H9 (cell line): ENCODE data around the gene ZBTB20. TPM values are rescaled to one million over a fixed set of nuclear protein-coding genes. Genes with fewer than 3 reads are reported as not detected.

Experiments
- DNase-seq: peaks from one replicate; pipeline ENCODE4 v3.0.0-alpha.2; 2017
- H2AFZ ChIP-seq: one replicate; pipeline ENCODE4 v1.6.1; 2013; ENCODE audit warnings: mild to moderate bottlenecking, low read length, control low read depth, moderate library complexity
- H2AK5ac ChIP-seq: 2 replicates; pipeline ENCODE4 v1.6.1; 2013; ENCODE audit warnings: low read length, control low read depth, mixed read lengths; ENCODE audit not compliant: insufficient read length
- H2BK120ac ChIP-seq: one replicate; pipeline ENCODE4 v1.6.1; 2013; ENCODE audit warnings: low read depth, mild to moderate bottlenecking, low read length, control low read depth, inconsistent platforms; ENCODE audit not compliant: poor library complexity, severe bottlenecking
- H2BK12ac ChIP-seq: 2 replicates; pipeline ENCODE4 v1.6.1; 2013; ENCODE audit warnings: low read length, control low read depth, mixed read lengths, low read depth; ENCODE audit not compliant: insufficient read length
- H2BK15ac ChIP-seq: 2 replicates; pipeline ENCODE4 v1.6.1; 2013; ENCODE audit warnings: low read depth, low read length, control low read depth
- H2BK20ac ChIP-seq: one replicate; pipeline ENCODE4 v1.6.1; 2013; ENCODE audit warnings: low read depth, mild to moderate bottlenecking, low read length, control low read depth, inconsistent platforms; ENCODE audit not compliant: poor library complexity, severe bottlenecking
- H2BK5ac ChIP-seq: 2 replicates; pipeline ENCODE4 v1.6.1; 2013; ENCODE audit warnings: low read length, control low read depth, mixed read lengths; ENCODE audit not compliant: insufficient read length
- H3K14ac ChIP-seq: 2 replicates; pipeline ENCODE4 v1.6.1; 2013; ENCODE audit warnings: low read length, control low read depth; ENCODE audit not compliant: insufficient read depth
- H3K18ac ChIP-seq: 2 replicates; pipeline ENCODE4 v1.6.1; 2013; ENCODE audit warnings: low read depth, mild to moderate bottlenecking, mixed read lengths, low read length, control low read depth; ENCODE audit not compliant: insufficient read length
- H3K23ac ChIP-seq: 2 replicates; pipeline ENCODE4 v1.6.1; 2013; ENCODE audit warnings: low read length, control low read depth, mixed read lengths, low read depth; ENCODE audit not compliant: insufficient read length
- H3K23me2 ChIP-seq: 2 replicates; pipeline ENCODE4 v1.6.1; 2013; ENCODE audit warnings: low read depth, mild to moderate bottlenecking, mixed read lengths, low read length, control low read depth; ENCODE audit not compliant: insufficient read length, poor library complexity, severe bottlenecking
- H3K27ac ChIP-seq: 2 replicates; pipeline ENCODE4 v1.5.1; 2013; ENCODE audit warnings: low read length, control low read depth, mixed read lengths, low read depth; ENCODE audit not compliant: insufficient read length
- H3K27me3 ChIP-seq: 2 replicates; pipeline ENCODE4 v1.6.1; 2013; ENCODE audit warnings: low read length, control low read depth, inconsistent platforms; ENCODE audit not compliant: insufficient read depth
- H3K4ac ChIP-seq: 2 replicates; pipeline ENCODE4 v1.6.1; 2013; ENCODE audit warnings: low read depth, mild to moderate bottlenecking, control low read depth, inconsistent platforms, low read length, moderate library complexity
- H3K4me1 ChIP-seq: 2 replicates; pipeline ENCODE4 v1.6.1; 2013; ENCODE audit warnings: low read length, control low read depth, inconsistent platforms; ENCODE audit not compliant: insufficient read depth
- H3K4me2 ChIP-seq: 2 replicates; pipeline ENCODE4 v1.6.1; 2013; ENCODE audit warnings: low read length, control low read depth, mixed read lengths; ENCODE audit not compliant: insufficient read length, insufficient read depth
- H3K56ac ChIP-seq: 2 replicates; pipeline ENCODE4 v1.6.1; 2013; ENCODE audit warnings: low read depth, mild to moderate bottlenecking, mixed read lengths, low read length, control low read depth; ENCODE audit not compliant: insufficient read length
- H3K79me1 ChIP-seq: 2 replicates; pipeline ENCODE4 v1.6.1; 2013; ENCODE audit warnings: low read depth, mild to moderate bottlenecking, moderate library complexity, low read length, control low read depth, inconsistent platforms; ENCODE audit not compliant: insufficient read depth, poor library complexity, severe bottlenecking
- H3K79me2 ChIP-seq: 2 replicates; pipeline ENCODE4 v1.6.1; 2013; ENCODE audit warnings: low read length, control low read depth, inconsistent platforms; ENCODE audit not compliant: insufficient read depth
- H3K9ac ChIP-seq: 2 replicates; pipeline ENCODE4 v1.6.1; 2013; ENCODE audit warnings: low read length, control low read depth, mixed read lengths; ENCODE audit not compliant: insufficient read length; ENCODE audit errors: extremely low read depth
- H3K9me3 ChIP-seq: one replicate; pipeline ENCODE4 v1.6.1; 2013; ENCODE audit warnings: low read depth, low read length, inconsistent platforms; ENCODE audit not compliant: control insufficient read depth
- H3T11ph ChIP-seq: one replicate; pipeline ENCODE4 v1.6.1; 2013; ENCODE audit warnings: mild to moderate bottlenecking, low read length, control low read depth, inconsistent platforms
- H4K20me1 ChIP-seq: one replicate; pipeline ENCODE4 v1.6.1; 2013; ENCODE audit not compliant: control insufficient read depth, insufficient read length, insufficient read depth
- H4K5ac ChIP-seq: 2 replicates; pipeline ENCODE4 v1.6.1; 2013; ENCODE audit warnings: low read depth, mild to moderate bottlenecking, mixed read lengths, low read length, control low read depth; ENCODE audit not compliant: insufficient read length
- H4K8ac ChIP-seq: replicated peaks from 2 replicates; pipeline ENCODE4 v1.6.1; 2013; ENCODE audit warnings: low read length, control low read depth, mixed read lengths, low read depth; ENCODE audit not compliant: insufficient read length
- H4K91ac ChIP-seq: 2 replicates; pipeline ENCODE4 v1.6.1; 2013; ENCODE audit warnings: low read depth, mild to moderate bottlenecking, moderate library complexity, mixed read lengths, low read length, control low read depth; ENCODE audit not compliant: insufficient read length
- H3K27ac Mint-ChIP-seq, 3 experiments: 2 replicates in 2 of 3; 3 replicates in 1 of 3; pipeline ENCODE4 v1.8.0; 2020 to 2021; ENCODE audit warnings: mixed read lengths in 3 of 3, mild to moderate bottlenecking in 1 of 3, moderate library complexity in 1 of 3
- H3K27me3 Mint-ChIP-seq: 2 replicates; pipeline ENCODE4 v1.8.0; 2021; ENCODE audit warnings: low read depth, mild to moderate bottlenecking, moderate library complexity, mixed read lengths
- H3K36me3 Mint-ChIP-seq, 3 experiments: 2 replicates in 2 of 3; 3 replicates in 1 of 3; pipeline ENCODE4 v1.8.0; 2020 to 2021; ENCODE audit warnings: low read depth in 3 of 3, mixed read lengths in 3 of 3; ENCODE audit not compliant: insufficient read depth in 1 of 3
- H3K4me1 Mint-ChIP-seq, 2 experiments: 2 replicates each; pipeline ENCODE4 v1.8.0; 2020; ENCODE audit warnings: mixed read lengths in 2 of 2
- H3K4me3 Mint-ChIP-seq, 2 experiments: 2 replicates in 1 of 2; 3 replicates in 1 of 2; pipeline ENCODE4 v1.8.0; 2020 to 2021; ENCODE audit warnings: mild to moderate bottlenecking in 2 of 2, mixed read lengths in 2 of 2, moderate library complexity in 1 of 2
- H3K9me3 Mint-ChIP-seq, 2 experiments: 2 replicates in 1 of 2; 3 replicates in 1 of 2; pipeline ENCODE4 v1.8.0; 2020; ENCODE audit warnings: mild to moderate bottlenecking in 2 of 2, mixed read lengths in 2 of 2, moderate library complexity in 1 of 2
- WGBS: extraction: QIAGEN DNeasy Blood & Tissue Kit; methylation state at CpG from one replicate; pipeline ENCODE4 v1.1.7; 2013; ENCODE audit warnings: missing lambda C conversion rate, low lambda C conversion rate, mixed read lengths; ENCODE audit not compliant: insufficient read length; ENCODE audit errors: extremely low coverage; 5-methylcytosine and 5-hydroxymethylcytosine counted together
- total RNA-seq: library from RNA; stranded (reverse); gene quantifications from 2 replicates; pipeline ENCODE4 v1.2.1, GENCODE V29; 2021
- TF ChIP-seq, protein P1 (sequence below): fragments of 200-600 bp; sonication (generic); conservative IDR thresholded peaks from 3 replicates; pipeline ENCODE4 v1.8.0; 2021; ENCODE audit warnings: antibody characterized with exemption, mild to moderate bottlenecking

Gene ZBTB20
- total RNA-seq, 1 experiment from 2014 or later = 0.70 TPM

GRCh38 chr3:114985776-114986175, 161.3 kb downstream of the ZBTB20 start:
- H3K4ac ChIP-seq = no peak overlapping the region
- H3K79me2 ChIP-seq = no peaks in the 10 kb centered on the region
- no peak overlapping the region for H3K14ac ChIP-seq
- H4K20me1 ChIP-seq = no peaks in the 10 kb centered on the region
- TF ChIP-seq, protein P1, sequence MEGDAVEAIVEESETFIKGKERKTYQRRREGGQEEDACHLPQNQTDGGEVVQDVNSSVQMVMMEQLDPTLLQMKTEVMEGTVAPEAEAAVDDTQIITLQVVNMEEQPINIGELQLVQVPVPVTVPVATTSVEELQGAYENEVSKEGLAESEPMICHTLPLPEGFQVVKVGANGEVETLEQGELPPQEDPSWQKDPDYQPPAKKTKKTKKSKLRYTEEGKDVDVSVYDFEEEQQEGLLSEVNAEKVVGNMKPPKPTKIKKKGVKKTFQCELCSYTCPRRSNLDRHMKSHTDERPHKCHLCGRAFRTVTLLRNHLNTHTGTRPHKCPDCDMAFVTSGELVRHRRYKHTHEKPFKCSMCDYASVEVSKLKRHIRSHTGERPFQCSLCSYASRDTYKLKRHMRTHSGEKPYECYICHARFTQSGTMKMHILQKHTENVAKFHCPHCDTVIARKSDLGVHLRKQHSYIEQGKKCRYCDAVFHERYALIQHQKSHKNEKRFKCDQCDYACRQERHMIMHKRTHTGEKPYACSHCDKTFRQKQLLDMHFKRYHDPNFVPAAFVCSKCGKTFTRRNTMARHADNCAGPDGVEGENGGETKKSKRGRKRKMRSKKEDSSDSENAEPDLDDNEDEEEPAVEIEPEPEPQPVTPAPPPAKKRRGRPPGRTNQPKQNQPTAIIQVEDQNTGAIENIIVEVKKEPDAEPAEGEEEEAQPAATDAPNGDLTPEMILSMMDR = no peak
- no peak for DNase-seq
- Mint-ChIP-seq H3K4me3 (no peak overlapping the region), H3K27me3 (no peaks in the 10 kb centered on the region; the same call in none of the 2 replicates), H3K36me3 (no peaks in the 10 kb centered on the region; a peak in 1 of 7 replicates), H3K4me1 (no peaks in the 10 kb centered on the region), H3K27ac (no peak overlapping the region), H3K9me3 (peaks cover 0 to 5% of the 10 kb centered on the region in 2 experiments; a peak in 1 of 5 replicates)
- no peak overlapping the region for H2BK15ac ChIP-seq
- no peaks in the 10 kb centered on the region for H3K23me2 ChIP-seq
- no peaks in the 10 kb centered on the region for H3K79me1 ChIP-seq
- H3T11ph ChIP-seq = no peak overlapping the region
- no peak overlapping the region for H2BK12ac ChIP-seq
- H3K23ac ChIP-seq = no peak overlapping the region
- H3K56ac ChIP-seq = no peak overlapping the region
- H3K27ac ChIP-seq = no peak overlapping the region
- no peak overlapping the region for H2AK5ac ChIP-seq
- H2AFZ ChIP-seq = no peak overlapping the region
- no peaks in the 10 kb centered on the region for H3K9me3 ChIP-seq
- H3K18ac ChIP-seq = no peak overlapping the region
- no peak overlapping the region for H2BK5ac ChIP-seq
- no peak overlapping the region for H4K8ac ChIP-seq
- WGBS = no CpG with 5 or more reads among the region's 1 CpG
- H4K91ac ChIP-seq = no peak overlapping the region
- no peak overlapping the region for H2BK120ac ChIP-seq
- H3K9ac ChIP-seq = no peak overlapping the region
- H3K27me3 ChIP-seq = no peaks in the 10 kb centered on the region
- H2BK20ac ChIP-seq = no peak overlapping the region
- no peaks in the 10 kb centered on the region for H3K4me1 ChIP-seq
- H4K5ac ChIP-seq = no peak overlapping the region
- no peak overlapping the region for H3K4me2 ChIP-seq
